ENCODE results near the gene CUEDC2.
"Not testable (repeated sequence)": the region's sequence is repeated elsewhere in the genome, so short reads cannot be mapped to it uniquely, and the experiment has no call there.

CUEDC2 gene

GRCh38 chr10:102454662-102455487, 22.5 kb upstream of the CUEDC2 start:
- DNase-seq, result not testable (repeated sequence)

GRCh38 chr10:102453502-102453901, 21.1 kb upstream of the CUEDC2 start:
- no peak for DNase-seq

GRCh38 chr10:102452672-102453340, 20.4 kb upstream of the CUEDC2 start:
- DNase-seq, result peak; percentile 74

GRCh38 chr10:102451105-102451969, 19.0 kb upstream of the CUEDC2 start, which contains the start of gene C10orf95:
Gene C10orf95 (minus strand): TSS chr10:102451543. CDS start chr10:102451093, 450 bp downstream.
- no peak for DNase-seq

- peak; percentile 84 for DNase-seq
These were observed 18.2 kb upstream of the CUEDC2 start for GRCh38 chr10:102450374-102451104.

GRCh38 chr10:102450124-102450373, 17.7 kb upstream of the CUEDC2 start:
- no peak for DNase-seq

- DNase-seq, result peak; percentile 27
These were observed 17.1 kb upstream of the CUEDC2 start for GRCh38 chr10:102449321-102450123.

GRCh38 chr10:102444851-102445250, 12.5 kb upstream of the CUEDC2 start:
- DNase-seq, result no peak

GRCh38 chr10:102438374-102438773, 6.0 kb upstream of the CUEDC2 start:
- DNase-seq, result no peak

- DNase-seq, result no peak
These were observed 5.1 kb upstream of the CUEDC2 start for GRCh38 chr10:102437515-102437914.

- no peak for DNase-seq
These were observed 3.9 kb upstream of the CUEDC2 start for GRCh38 chr10:102436312-102436711.

GRCh38 chr10:102435529-102436233, 3.3 kb upstream of the CUEDC2 start:
- DNase-seq, result no peak

GRCh38 chr10:102435133-102435497, 2.7 kb upstream of the CUEDC2 start:
- no peak for DNase-seq

- no peak for DNase-seq
These were observed 2.2 kb upstream of the CUEDC2 start for GRCh38 chr10:102434394-102435132.

- DNase-seq, result no peak
These were observed 1.3 kb upstream of the CUEDC2 start for GRCh38 chr10:102433619-102434046.

- DNase-seq, result peak; percentile 41
These were observed 786 bp downstream of the CUEDC2 start for GRCh38 chr10:102431452-102432124.

GRCh38 chr10:102429468-102429867, 2.9 kb downstream of the CUEDC2 start:
- DNase-seq, result no peak

GRCh38 chr10:102426803-102427287, 5.5 kb downstream of the CUEDC2 start:
- no peak for DNase-seq

GRCh38 chr10:102425444-102425843, 6.9 kb downstream of the CUEDC2 start:
- no peak for DNase-seq

Measured in fibroblast of skin of back (primary cell).